Suprapubic skin (tissue), 4 donors: ENCODE results near the gene KLHDC4. TPM values are rescaled to one million over a fixed set of nuclear protein-coding genes. Genes with fewer than 3 reads are reported as not detected.
"Not testable (repeated sequence)": the region's sequence is repeated elsewhere in the genome, so short reads cannot be mapped to it uniquely, and the experiment has no call there.

Source experiments
- DNase-seq, 2 donors: peaks; one replicate each; pipeline ENCODE4 v3.0.0-alpha.2; 2019; ENCODE audit warnings: low spot score in 2 of 2
- H3K27ac ChIP-seq: fragments of 200-600 bp; sonication (generic); one replicate; pipeline ENCODE4 v1.5.1; 2019
- H3K27me3 ChIP-seq: fragments of 200-600 bp; sonication (generic); one replicate; pipeline ENCODE4 v1.5.1; 2019
- H3K36me3 ChIP-seq: fragments of 200-600 bp; sonication (generic); one replicate; pipeline ENCODE4 v1.5.1; 2019
- H3K4me1 ChIP-seq: fragments of 200-600 bp; sonication (generic); one replicate; pipeline ENCODE4 v1.5.1; 2019
- H3K4me3 ChIP-seq: fragments of 200-600 bp; sonication (generic); one replicate; pipeline ENCODE4 v1.5.1; 2019; ENCODE audit warnings: mild to moderate bottlenecking
- H3K9me3 ChIP-seq: fragments of 200-600 bp; sonication (generic); one replicate; pipeline ENCODE4 v1.5.1; 2019
- EP300 ChIP-seq: sonication (generic); formaldehyde crosslinking; IDR thresholded peaks from one replicate; pipeline ENCODE4 v1.6.1; 2017; ENCODE audit warnings: antibody characterized with exemption
- POLR2A ChIP-seq, 2 donors: fragments of 450-650 bp; IDR thresholded peaks; one replicate each; pipeline ENCODE4 v1.6.1; 2017; ENCODE audit warnings: antibody characterized with exemption in 2 of 2, mild to moderate bottlenecking in 2 of 2, moderate library complexity in 2 of 2
- POLR2AphosphoS5 ChIP-seq, 3 donors: sonication (generic); formaldehyde crosslinking; IDR thresholded peaks; one replicate each; pipeline ENCODE4 v1.6.1; 2017; ENCODE audit warnings: antibody characterized with exemption in 3 of 3
- WGBS: methylation state at CpG from one replicate; pipeline ENCODE4 v1.1.5; 2018; 5-methylcytosine and 5-hydroxymethylcytosine counted together
- total RNA-seq, 4 donors: library from RNA; depleted of rRNA; stranded (reverse); fragments of >200 nt; gene quantifications; one replicate each; pipeline ENCODE4 v1.1.0, GENCODE V29; 2016
- TF ChIP-seq, protein P1 (sequence below), 2 donors: fragments of 200-600 bp in 1 of 2; fragments of 450-650 bp in 1 of 2; sonication (generic) in 1 of 2; IDR thresholded peaks; one replicate each; pipeline ENCODE4 v1.5.1; 2016 to 2019; ENCODE audit warnings: antibody characterized with exemption in 2 of 2, mild to moderate bottlenecking in 1 of 2, moderate library complexity in 1 of 2

Gene KLHDC4
- total RNA-seq, 4 donors from 2014 or later = 26.6 to 104 (median 30.1) TPM

DNA sequence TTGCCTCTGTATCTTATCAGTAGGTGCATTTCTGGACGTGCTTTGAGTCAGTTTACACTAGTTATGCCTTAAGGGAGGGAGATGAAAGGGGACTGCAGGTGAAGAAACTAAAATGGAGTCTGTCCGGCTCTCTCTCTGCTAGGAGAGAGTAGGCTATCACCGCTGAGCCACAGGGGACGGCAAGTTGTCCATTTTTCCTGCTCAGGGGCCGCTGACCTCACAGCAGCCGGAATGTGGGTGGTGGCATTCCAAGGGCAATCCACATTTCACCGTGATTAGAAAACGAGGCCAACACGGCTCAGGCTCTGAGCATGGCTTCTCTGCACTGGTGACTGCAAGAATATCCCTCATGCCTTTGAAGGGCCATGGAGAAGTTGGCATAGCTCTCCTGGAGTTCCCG is 19.0 kb upstream of the KLHDC4 start:
- DNase-seq = no peak
- Histone ChIP-seq H3K4me3 (no peak overlapping the region), H3K36me3 (no peaks in the 10 kb centered on the region), H3K27me3 (peaks cover 7% of the 10 kb centered on the region), H3K27ac (no peak overlapping the region), H3K9me3 (no peaks in the 10 kb centered on the region), H3K4me1 (peaks cover 10% of the 10 kb centered on the region)
- TF ChIP-seq POLR2A (IDR thresholded peaks at IDR 0.05) (no peak), POLR2AphosphoS5 (IDR thresholded peaks at IDR 0.05) (no peak), EP300 (no peak)
- TF ChIP-seq, protein P1, sequence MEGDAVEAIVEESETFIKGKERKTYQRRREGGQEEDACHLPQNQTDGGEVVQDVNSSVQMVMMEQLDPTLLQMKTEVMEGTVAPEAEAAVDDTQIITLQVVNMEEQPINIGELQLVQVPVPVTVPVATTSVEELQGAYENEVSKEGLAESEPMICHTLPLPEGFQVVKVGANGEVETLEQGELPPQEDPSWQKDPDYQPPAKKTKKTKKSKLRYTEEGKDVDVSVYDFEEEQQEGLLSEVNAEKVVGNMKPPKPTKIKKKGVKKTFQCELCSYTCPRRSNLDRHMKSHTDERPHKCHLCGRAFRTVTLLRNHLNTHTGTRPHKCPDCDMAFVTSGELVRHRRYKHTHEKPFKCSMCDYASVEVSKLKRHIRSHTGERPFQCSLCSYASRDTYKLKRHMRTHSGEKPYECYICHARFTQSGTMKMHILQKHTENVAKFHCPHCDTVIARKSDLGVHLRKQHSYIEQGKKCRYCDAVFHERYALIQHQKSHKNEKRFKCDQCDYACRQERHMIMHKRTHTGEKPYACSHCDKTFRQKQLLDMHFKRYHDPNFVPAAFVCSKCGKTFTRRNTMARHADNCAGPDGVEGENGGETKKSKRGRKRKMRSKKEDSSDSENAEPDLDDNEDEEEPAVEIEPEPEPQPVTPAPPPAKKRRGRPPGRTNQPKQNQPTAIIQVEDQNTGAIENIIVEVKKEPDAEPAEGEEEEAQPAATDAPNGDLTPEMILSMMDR (IDR thresholded peaks at IDR 0.05) = no peak
- 78% methylated on average over 8 of the region's 10 CpGs for WGBS

DNA sequence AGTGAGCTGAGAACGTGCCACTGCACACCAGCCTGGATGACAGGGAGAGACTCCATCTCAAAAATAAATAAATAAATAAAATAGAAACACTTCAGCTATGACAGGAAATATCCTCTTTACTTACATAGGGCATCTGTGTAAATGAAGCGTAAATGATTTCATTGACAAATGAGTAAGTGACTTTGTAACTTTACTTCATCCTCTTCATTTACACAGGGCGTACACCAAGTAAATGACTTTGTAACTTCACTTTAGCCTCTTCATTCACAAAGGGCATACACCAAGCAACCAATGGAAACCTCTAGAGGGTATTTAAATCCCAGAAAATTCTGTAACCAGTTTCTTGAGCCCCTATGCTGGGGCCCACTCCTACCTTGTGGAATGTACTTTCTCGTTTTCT is 16.2 kb upstream of the KLHDC4 start:
- 88% methylated on average over 4 of the region's 4 CpGs for WGBS
- Histone ChIP-seq H3K27me3 (peaks cover 7% of the 10 kb centered on the region), H3K9me3 (no peaks in the 10 kb centered on the region), H3K27ac (no peak overlapping the region), H3K4me3 (no peak overlapping the region), H3K36me3 (no peaks in the 10 kb centered on the region), H3K4me1 (peaks cover 25% of the 10 kb centered on the region)
- no peak for DNase-seq
- TF ChIP-seq POLR2A (IDR thresholded peaks at IDR 0.05) (no peak), EP300 (no peak), POLR2AphosphoS5 (IDR thresholded peaks at IDR 0.05) (no peak)
- TF ChIP-seq, protein P1 (IDR thresholded peaks at IDR 0.05) = no peak

DNA sequence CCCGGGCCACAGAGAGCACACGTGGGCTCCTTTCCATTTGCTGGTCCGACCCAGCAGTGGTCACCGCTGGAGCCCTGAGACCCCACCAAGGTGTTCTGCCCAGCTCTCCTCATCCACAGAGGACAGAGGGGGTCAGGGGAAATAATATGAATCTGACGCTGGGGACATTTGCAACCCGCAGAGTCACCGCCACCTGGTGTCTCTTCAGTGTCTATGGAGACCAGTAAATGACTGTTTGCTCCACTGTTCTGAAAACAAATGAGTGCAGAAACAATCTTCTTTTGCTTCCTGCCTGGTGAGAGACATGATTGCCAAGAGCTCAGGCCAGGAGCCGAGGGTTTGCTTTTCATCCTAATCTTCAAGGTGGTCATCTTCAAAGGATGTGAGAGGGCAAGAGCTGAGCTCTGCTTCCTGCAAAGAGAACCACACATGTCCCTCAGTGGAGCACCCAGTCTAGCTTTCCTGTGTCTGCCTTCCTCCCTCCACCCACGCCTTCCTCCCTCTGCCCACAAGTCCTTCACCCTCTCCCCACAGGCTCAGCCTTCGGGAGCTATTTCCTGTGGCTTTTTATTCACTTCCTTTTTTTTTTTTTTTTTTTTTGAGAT is 14.7 kb upstream of the KLHDC4 start:
- TF ChIP-seq POLR2AphosphoS5 (IDR thresholded peaks at IDR 0.05) = no peak
- no peak for TF ChIP-seq EP300
- TF ChIP-seq, protein P1 (IDR thresholded peaks at IDR 0.05) = no peak
- TF ChIP-seq POLR2A (IDR thresholded peaks at IDR 0.05) = no peak
- Histone ChIP-seq H3K4me1 (peaks cover 25% of the 10 kb centered on the region), H3K4me3 (no peak overlapping the region), H3K27me3 (peaks cover 7% of the 10 kb centered on the region), H3K9me3 (no peaks in the 10 kb centered on the region), H3K27ac (no peak overlapping the region), H3K36me3 (no peaks in the 10 kb centered on the region)
- DNase-seq = no peak
- 70% methylated on average over 10 of the region's 10 CpGs for WGBS

DNA sequence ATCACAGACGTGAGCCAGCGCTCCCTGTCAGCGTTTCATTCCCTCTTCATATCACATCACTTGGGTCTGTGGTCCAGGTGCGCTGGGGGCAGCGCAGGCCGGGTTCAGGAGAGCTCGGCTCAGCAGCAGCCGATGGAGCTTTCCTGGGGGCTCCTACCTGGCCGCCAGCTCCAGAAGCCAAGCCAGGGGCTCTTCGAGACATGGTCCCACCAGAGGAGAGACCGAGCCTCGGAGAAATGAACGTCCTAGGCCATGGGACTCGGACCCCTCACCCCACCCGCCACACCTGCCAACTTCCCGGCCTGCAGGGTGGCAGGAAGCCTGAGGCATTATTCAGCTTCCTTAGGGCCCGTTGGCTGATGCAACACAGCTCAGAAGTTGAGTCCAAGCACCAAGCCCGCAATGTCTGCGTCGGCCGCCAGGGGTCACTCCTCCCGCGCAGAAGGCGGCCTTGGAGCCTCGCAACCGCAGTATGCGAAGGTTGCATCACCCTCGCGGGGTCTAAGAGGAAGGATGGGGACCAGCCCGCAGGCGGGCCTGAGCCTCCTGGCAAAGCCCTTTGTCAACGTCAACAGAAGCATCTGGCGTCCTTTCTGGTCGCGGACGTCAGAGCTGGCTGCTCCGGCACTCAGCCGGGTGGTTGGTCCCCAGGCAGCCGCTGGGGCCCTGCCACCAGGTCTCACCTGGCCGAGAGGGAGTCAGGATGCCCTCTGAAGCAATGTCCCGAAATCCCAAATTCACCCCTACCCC is 13.2 kb upstream of the KLHDC4 start:
- Histone ChIP-seq H3K27me3 (peaks cover 7% of the 10 kb centered on the region), H3K36me3 (no peaks in the 10 kb centered on the region), H3K27ac (no peak overlapping the region), H3K4me3 (no peak overlapping the region), H3K4me1 (peaks cover 25% of the 10 kb centered on the region), H3K9me3 (no peaks in the 10 kb centered on the region)
- peak; percentile 91 to 95 for DNase-seq
- 28% methylated on average over 20 of the region's 41 CpGs for WGBS
- TF ChIP-seq POLR2A (IDR thresholded peaks at IDR 0.05) (no peak), EP300 (no peak), POLR2AphosphoS5 (IDR thresholded peaks at IDR 0.05) (peak in 2 of 3 donors; percentile 83 to 84)
- TF ChIP-seq, protein P1 (IDR thresholded peaks at IDR 0.05) = peak; percentile 94 to 97

DNA sequence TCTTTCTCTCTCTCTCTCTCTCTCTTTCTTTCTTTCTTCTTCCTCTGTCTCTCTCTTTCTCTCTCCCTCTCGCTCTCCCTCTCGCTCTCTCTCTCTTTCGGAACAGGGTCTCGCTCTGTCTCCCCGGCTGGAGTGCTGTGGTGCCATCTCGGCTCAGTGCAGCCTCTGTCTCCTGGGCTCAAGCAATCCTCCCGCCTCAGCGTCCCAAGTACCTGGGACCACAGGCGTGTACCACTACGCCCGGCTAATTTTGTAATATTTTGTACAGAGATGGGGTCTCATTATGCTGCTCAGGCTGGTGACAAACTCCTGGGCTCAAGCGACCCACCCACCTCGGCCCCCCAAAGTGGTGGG is 12.7 kb upstream of the KLHDC4 start:
- Histone ChIP-seq H3K27ac (no peak overlapping the region), H3K36me3 (no peaks in the 10 kb centered on the region), H3K4me1 (peaks cover 25% of the 10 kb centered on the region), H3K9me3 (no peaks in the 10 kb centered on the region), H3K27me3 (peaks cover 3% of the 10 kb centered on the region), H3K4me3 (no peak overlapping the region)
- no peak for TF ChIP-seq POLR2AphosphoS5 (IDR thresholded peaks at IDR 0.05)
- TF ChIP-seq, protein P1 (IDR thresholded peaks at IDR 0.05) = no peak
- no peak for TF ChIP-seq EP300
- no peak for TF ChIP-seq POLR2A (IDR thresholded peaks at IDR 0.05)
- DNase-seq = no peak
- WGBS = 81% methylated on average over 13 of the region's 13 CpGs

DNA sequence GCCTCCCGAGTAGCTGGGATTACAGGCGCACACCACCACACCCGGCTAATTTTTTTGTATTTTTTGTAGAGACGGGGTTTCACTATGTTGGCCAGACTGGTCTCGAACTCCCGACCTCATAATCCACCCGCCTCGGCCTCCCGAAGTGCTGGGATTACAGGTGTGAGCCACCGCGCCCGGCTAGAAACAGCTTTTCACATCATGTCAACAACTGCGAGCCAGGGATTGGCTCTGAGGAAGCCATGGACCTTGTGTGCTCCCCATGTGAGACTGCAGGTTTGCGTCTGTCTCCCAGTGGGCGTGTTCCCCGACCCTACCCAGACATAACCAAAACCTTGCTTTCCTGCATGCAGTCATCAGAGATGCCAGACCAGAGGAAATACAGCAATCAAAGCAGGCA is 8.1 kb upstream of the KLHDC4 start:
- DNase-seq, H3K4me3 ChIP-seq, H3K36me3 ChIP-seq, H3K27me3 ChIP-seq, H3K27ac ChIP-seq, H3K9me3 ChIP-seq: not testable (repeated sequence)
- H3K4me1 ChIP-seq = peaks cover 15% of the 10 kb centered on the region
- WGBS = 89% methylated on average over 16 of the region's 16 CpGs

DNA sequence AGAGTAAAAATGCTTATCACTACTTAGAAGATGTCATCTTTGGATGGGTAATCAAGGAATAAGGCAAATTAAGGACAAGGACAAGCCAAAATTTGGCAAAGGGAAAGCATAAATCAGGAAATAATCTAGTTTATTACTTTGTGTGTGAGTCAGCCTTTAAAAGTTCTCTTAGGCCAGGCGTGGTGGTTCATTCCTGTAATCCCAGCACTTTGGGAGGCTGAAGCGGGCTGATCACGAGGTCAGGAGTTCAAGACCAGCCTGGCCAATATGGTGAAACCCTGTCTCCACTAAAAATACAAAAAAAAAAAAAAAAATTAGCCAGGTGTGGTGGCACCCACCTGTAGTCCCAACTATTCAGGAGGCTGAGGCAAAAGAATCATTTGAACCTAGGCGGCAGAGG is 1.7 kb upstream of the KLHDC4 start:
- not testable (repeated sequence) for H3K4me3 ChIP-seq, H3K27me3 ChIP-seq, H3K27ac ChIP-seq, H3K36me3 ChIP-seq, H3K9me3 ChIP-seq, DNase-seq
- H3K4me1 ChIP-seq = peaks cover 22% of the 10 kb centered on the region
- 66% methylated on average over 4 of the region's 4 CpGs for WGBS
